Stimulated activated CD4-positive, alpha-beta T cell treated with anti-CD3 and anti-CD28 coated beads, Interleukin-2, amount 100 ng/mL, for 24 hours (primary cell): ENCODE data around the gene PSME2.

Source experiments
- DNase-seq, 2 donors: peaks; one replicate each; pipeline ENCODE4 v3.0.0-alpha.2; 2020

Gene PSME2

GRCh38 chr14:24133735-24134134 is 12.7 kb downstream of the PSME2 start:
- no peak for DNase-seq

- DNase-seq = no peak
These were observed 13.4 kb downstream of the PSME2 start for GRCh38 chr14:24132976-24133375.

GRCh38 chr14:24132061-24132685 is 14.2 kb downstream of the PSME2 start:
- DNase-seq = peak in 1 of 2 donors; percentile 27

GRCh38 chr14:24131549-24131966 is 14.9 kb downstream of the PSME2 start:
- no peak for DNase-seq

GRCh38 chr14:24130717-24131548 is 15.5 kb downstream of the PSME2 start:
- no peak for DNase-seq

- DNase-seq = no peak
These were observed 16.1 kb downstream of the PSME2 start, which contains the start of gene FITM1 for GRCh38 chr14:24130380-24130716. Gene FITM1, plus strand, starts transcription at chr14:24130659. Its CDS starts 905 bp downstream, at chr14:24131564.

GRCh38 chr14:24129410-24129998 is 16.9 kb downstream of the PSME2 start:
- DNase-seq = no peak

- DNase-seq = no peak
These were observed 18.7 kb downstream of the PSME2 start for GRCh38 chr14:24127673-24128072.

- DNase-seq = no peak
These were observed 19.5 kb downstream of the PSME2 start for GRCh38 chr14:24126939-24127338.

GRCh38 chr14:24123424-24124417 is 22.7 kb downstream of the PSME2 start:
- DNase-seq = no peak

GRCh38 chr14:24122898-24123297 is 23.5 kb downstream of the PSME2 start:
- DNase-seq = no peak

- DNase-seq = no peak
These were observed 24.0 kb downstream of the PSME2 start for GRCh38 chr14:24122416-24122815.

- DNase-seq = no peak
These were observed 25.2 kb downstream of the PSME2 start for GRCh38 chr14:24121210-24121609.

GRCh38 chr14:24119691-24120090 is 26.7 kb downstream of the PSME2 start:
- no peak for DNase-seq

- no peak for DNase-seq
These were observed 29.2 kb downstream of the PSME2 start for GRCh38 chr14:24117179-24117578.

- DNase-seq = no peak
These were observed 30.1 kb downstream of the PSME2 start for GRCh38 chr14:24116128-24116814.

- DNase-seq = no peak
These were observed 30.8 kb downstream of the PSME2 start for GRCh38 chr14:24115422-24116127.

- peak; percentile 97 to 98 for DNase-seq
These were observed 31.6 kb downstream of the PSME2 start, which contains the start of the genes DCAF11 and NRL for GRCh38 chr14:24114532-24115421. Gene DCAF11, plus strand, starts transcription at chr14:24114777. Its CDS starts 818 bp downstream, at chr14:24115595. Gene NRL, minus strand, starts transcription at chr14:24114949. Its CDS starts 32,101 bp downstream, at chr14:24082848.

GRCh38 chr14:24113801-24114531 is 32.4 kb downstream of the PSME2 start:
- peak; percentile 79 to 80 for DNase-seq
